K562 (cell line): ENCODE measurements around the gene PEX3. TPM values are rescaled to one million over a fixed set of nuclear protein-coding genes. Genes with fewer than 3 reads are reported as not detected.

Experiments used
- ATF3 ChIP-seq, 2 experiments: fragments of 450-650 bp in 1 of 2; sonication (generic) in 1 of 2; formaldehyde crosslinking in 1 of 2; IDR thresholded peaks in 1 of 2; conservative IDR thresholded peaks in 1 of 2; 2 replicates each; pipeline versions ENCODE4 v1.6.1 to v1.8.1; 2016 to 2023; ENCODE audit warnings: mild to moderate bottlenecking in 2 of 2, moderate library complexity in 2 of 2, inconsistent platforms in 1 of 2, missing genetic modification reagents in 1 of 2
- BCOR ChIP-seq: fragments of 450-650 bp; IDR thresholded peaks from 2 replicates; pipeline ENCODE4 v1.6.1; 2016
- CBX8 ChIP-seq: fragments of 200-600 bp; sonication (generic); IDR thresholded peaks from 2 replicates; pipeline ENCODE4 v1.6.1; 2012; ENCODE audit warnings: borderline replicate concordance, mixed run types, low read depth, mild to moderate bottlenecking, moderate library complexity, mixed read lengths, low read length, control low read depth, inconsistent platforms; ENCODE audit not compliant: poor library complexity, severe bottlenecking; ENCODE audit errors: extremely low read depth
- ETV1 ChIP-seq: fragments of 450-650 bp; conservative IDR thresholded peaks from 2 replicates; pipeline ENCODE4 v1.6.1; 2016; ENCODE audit warnings: missing genetic modification characterization, control low read depth, low read depth, missing compliant biosample characterization
- FOXP4 ChIP-seq: sonication (generic); formaldehyde crosslinking; IDR thresholded peaks from 2 replicates; pipeline ENCODE4 v1.8.0; 2022; ENCODE audit warnings: mild to moderate bottlenecking, missing genetic modification reagents, borderline replicate concordance
- HMG20B ChIP-seq: fragments of 250-450 bp; sonication (Bioruptor Pico); IDR thresholded peaks from 2 replicates; pipeline ENCODE4 v1.5.0; 2021; ENCODE audit warnings: mild to moderate bottlenecking
- KHSRP ChIP-seq: fragments of 450-650 bp; IDR thresholded peaks from 2 replicates; pipeline ENCODE4 v1.6.1; 2017
- L3MBTL2 ChIP-seq: fragments of 450-650 bp; IDR thresholded peaks from 2 replicates; pipeline ENCODE4 v1.6.1; 2016; ENCODE audit warnings: mild to moderate bottlenecking, moderate library complexity
- NFE2 ChIP-seq: IDR thresholded peaks from 2 replicates; pipeline ENCODE4 v1.6.1; 2014; ENCODE audit warnings: antibody characterized with exemption, low read depth
- NR0B1 ChIP-seq: fragments of 450-650 bp; IDR thresholded peaks from one replicate; pipeline ENCODE4 v1.6.1; 2018; ENCODE audit warnings: mild to moderate bottlenecking, moderate library complexity; ENCODE audit not compliant: partially characterized antibody
- PHF8 ChIP-seq: fragments of 200-600 bp; sonication (generic); IDR thresholded peaks from 2 replicates; pipeline ENCODE4 v1.6.1; 2012; ENCODE audit warnings: mixed run types, mild to moderate bottlenecking, inconsistent platforms, low read length, moderate library complexity, borderline replicate concordance
- SFPQ ChIP-seq: fragments of 200-400 bp; formaldehyde crosslinking; IDR thresholded peaks from 2 replicates; pipeline ENCODE4 v1.6.1; 2017; ENCODE audit warnings: mild to moderate bottlenecking, low read depth, low read length, moderate library complexity
- ZBTB26 ChIP-seq: fragments of 450-650 bp; formaldehyde crosslinking; IDR thresholded peaks from 2 replicates; pipeline ENCODE4 v1.4.0; 2022; ENCODE audit warnings: missing genetic modification characterization
- ZBTB5 ChIP-seq: fragments of 450-650 bp; IDR thresholded peaks from 2 replicates; pipeline ENCODE4 v1.6.1; 2017; ENCODE audit warnings: antibody characterized with exemption
- ZNF24 ChIP-seq: fragments of 450-650 bp; IDR thresholded peaks from 2 replicates; pipeline ENCODE4 v1.6.1; 2016
- ZNF778 ChIP-seq: fragments of 450-650 bp; formaldehyde crosslinking; IDR thresholded peaks from 2 replicates; pipeline ENCODE4 v1.4.0; 2020; ENCODE audit warnings: mild to moderate bottlenecking, moderate library complexity
- polyA plus RNA-seq, 8 experiments: library from polyadenylated mRNA; depleted of rRNA in 4 of 8; stranded (reverse) in 5 of 8; unstranded in 3 of 8; fragments of >200 nt; fragmentation: Nextera tagmentation in 2 of 8; fragmentation: Illumina TruSeq in 1 of 8; extraction: Ambion mirVana in 2 of 8; extraction: Trizol in 1 of 8; gene quantifications; 2 replicates each; pipeline versions ENCODE4 v1.2.1 to v1.2.3, GENCODE V29; 2011 to 2014; ENCODE audit warnings: inconsistent platforms in 1 of 8, missing spikeins in 1 of 8
- total RNA-seq, 7 experiments: library from RNA; depleted of rRNA in 6 of 7; stranded (reverse); fragments of >200 nt in 6 of 7; fragmentation: Illumina TruSeq in 2 of 7; extraction: Trizol in 2 of 7; gene quantifications; 2 replicates each; pipeline versions ENCODE4 v1.2.1 to v1.2.3, GENCODE V29; 2011 to 2021; ENCODE audit warnings: low replicate concordance in 1 of 7

The PEX3 gene
- total and polyA plus RNA-seq, 9 of the 15 experiments (the other 6 are each of a cell fraction or from before 2014, with no cell fraction given) = 17.3 to 69.6 (median 32.7) TPM

GRCh38 chr6:143510991-143511891, 60.6 kb downstream of the PEX3 start, which contains the start of gene FUCA2 (continued):
- TF ChIP-seq SFPQ (no peak), CBX8 (no peak), FOXP4 (CRISPR knock-in tag) (peak; percentile 18; the same call in 1 of the 2 replicates), ZNF778 (CRISPR knock-in tag) (no peak), KHSRP (no peak), HMG20B (CRISPR knock-in tag) (no peak), BCOR (peak; percentile 86), ATF3 (IDR thresholded peaks at IDR 0.05) (peak; percentile 59), ATF3 (CRISPR knock-in tag; conservative IDR thresholded peaks at IDR 0.05) (peak; percentile 18; the same call in 1 of the 2 replicates), ZBTB26 (no peak), L3MBTL2 (peak; percentile 95), NFE2 (peak; percentile 31; the same call in 1 of the 2 replicates), ZBTB5 (peak; percentile 15; the same call in 1 of the 2 replicates), ETV1 (tag) (peak; percentile 81), NR0B1 (no peak), ZNF24 (no peak), PHF8 (peak; percentile 99)
